Endothelial cell of umbilical vein (primary cell): Measurements from ENCODE around the gene MACROH2A1. TPM values are rescaled to one million over a fixed set of nuclear protein-coding genes. Genes with fewer than 3 reads are reported as not detected.

Source experiments
- BruUV-seq: library from RNA; stranded (reverse); fragments of 400-500 nt; replicated peaks from 2 replicates; lab custom pipeline; 2021; lab: Mats Ljungman, UMichigan
- CTCF ChIA-PET: fragments of 300-600, 350-600 bp; sonication (Branson Sonifier 250); formaldehyde crosslinking; loops from one replicate; lab custom pipeline; 2021; ENCODE audit warnings: antibody characterized with exemption, inconsistent platforms; lab: Charles Lee
- POLR2A ChIA-PET: fragments of 300-600, 350-600 bp; sonication (Branson Sonifier 250); formaldehyde crosslinking; loops from one replicate; lab custom pipeline; 2021; ENCODE audit warnings: antibody characterized with exemption, inconsistent platforms; lab: Charles Lee
- DNase-seq: peaks from one replicate; pipeline ENCODE4 v3.0.0-alpha.2; 2011; ENCODE audit warnings: low read depth, low spot score
- FAIRE-seq: peaks from 2 replicates; lab custom pipeline; 2011; peaks lifted over from hg19 to GRCh38; lab: Jason Lieb, UNC
- H2AFZ ChIP-seq: 2 replicates; pipeline ENCODE4 v1.6.0; 2012; ENCODE audit warnings: low read depth, low read length, control low read depth, inconsistent platforms
- H3K27ac ChIP-seq: 2 replicates; pipeline ENCODE4 v1.5.1; 2011; ENCODE audit warnings: low read depth, mild to moderate bottlenecking, control low read depth, low read length, moderate library complexity; ENCODE audit not compliant: insufficient read depth
- H3K27me3 ChIP-seq, 2 experiments: 2 replicates each; pipeline versions ENCODE4 v1.6.0 to v1.6.1; 2011; ENCODE audit warnings: low read length in 2 of 2, mixed read lengths in 1 of 2; ENCODE audit not compliant: control insufficient read depth in 2 of 2, insufficient read depth in 2 of 2
- H3K36me3 ChIP-seq, 2 experiments: 2 replicates in 1 of 2; 3 replicates in 1 of 2; pipeline ENCODE4 v1.5.1; 2011; ENCODE audit warnings: low read length in 2 of 2, mild to moderate bottlenecking in 1 of 2, moderate library complexity in 1 of 2; ENCODE audit not compliant: control insufficient read depth in 2 of 2, insufficient read depth in 2 of 2; ENCODE audit errors: extremely low read depth in 1 of 2
- H3K4me1 ChIP-seq: 3 replicates; pipeline ENCODE4 v1.5.1; 2011; ENCODE audit warnings: mild to moderate bottlenecking, low read length; ENCODE audit not compliant: control insufficient read depth, insufficient read depth; ENCODE audit errors: extremely low read depth
- H3K4me2 ChIP-seq: 2 replicates; pipeline ENCODE4 v1.6.1; 2011; ENCODE audit warnings: low read length, control low read depth, mixed read lengths; ENCODE audit not compliant: insufficient read depth
- H3K4me3 ChIP-seq, 3 experiments: fragments of 200-600 bp in 1 of 3; sonication (generic), shearing (Covaris generic) in 1 of 3; replicated peaks in 1 of 3; 2 replicates each; pipeline ENCODE4 v1.5.1; 2011 to 2016; ENCODE audit warnings: control low read depth in 3 of 3, low read length in 3 of 3, mild to moderate bottlenecking in 2 of 3, inconsistent platforms in 1 of 3, low read depth in 1 of 3, moderate library complexity in 1 of 3; ENCODE audit not compliant: insufficient read depth in 1 of 3
- H3K79me2 ChIP-seq: 2 replicates; pipeline ENCODE4 v1.6.0; 2012; ENCODE audit warnings: low read length, inconsistent platforms; ENCODE audit not compliant: control insufficient read depth, insufficient read depth
- H3K9ac ChIP-seq: replicated peaks from 2 replicates; pipeline ENCODE3; 2011; ENCODE audit warnings: low read length, control low read depth; ENCODE audit not compliant: insufficient read depth; ENCODE audit errors: extremely low read depth
- H3K9me1 ChIP-seq: replicated peaks from 3 replicates; pipeline ENCODE4 v1.6.0; 2011; ENCODE audit warnings: mild to moderate bottlenecking, low read length; ENCODE audit not compliant: control insufficient read depth, insufficient read depth; ENCODE audit errors: extremely low read depth
- H3K9me3 ChIP-seq: replicated peaks from 2 replicates; pipeline ENCODE4 v1.5.1; 2012; ENCODE audit warnings: low read length, inconsistent platforms; ENCODE audit not compliant: control insufficient read depth, insufficient read depth
- H4K20me1 ChIP-seq: replicated peaks from 2 replicates; pipeline ENCODE3; 2011; ENCODE audit warnings: mild to moderate bottlenecking, low read length; ENCODE audit not compliant: control insufficient read depth, insufficient read depth; ENCODE audit errors: extremely low read depth
- CTCF ChIP-seq, 2 donors: IDR thresholded peaks; 1 replicate in 1 of 2; 2 replicates in 1 of 2; pipeline ENCODE4 v1.5.1; 2011; ENCODE audit warnings: low read length in 2 of 2, mild to moderate bottlenecking in 2 of 2, moderate library complexity in 2 of 2, control low read depth in 1 of 2, inconsistent platforms in 1 of 2, low read depth in 1 of 2; ENCODE audit not compliant: insufficient read depth in 1 of 2; ENCODE audit errors: extremely low read depth in 1 of 2
- EZH2 ChIP-seq: IDR thresholded peaks from 2 replicates; pipeline ENCODE4 v1.6.1; 2012; ENCODE audit warnings: borderline replicate concordance, low read depth, mild to moderate bottlenecking, moderate library complexity, low read length, inconsistent platforms; ENCODE audit not compliant: severe bottlenecking
- FOS ChIP-seq: IDR thresholded peaks from 2 replicates; pipeline ENCODE4 v1.6.1; 2011; ENCODE audit warnings: mild to moderate bottlenecking, low read length, moderate library complexity, borderline replicate concordance; ENCODE audit not compliant: insufficient read depth
- GATA2 ChIP-seq: IDR thresholded peaks from 2 replicates; pipeline ENCODE4 v1.7.0; 2011; ENCODE audit warnings: low read depth, mild to moderate bottlenecking, moderate library complexity, mixed read lengths, low read length; ENCODE audit not compliant: insufficient read length, insufficient read depth
- JUN ChIP-seq: IDR thresholded peaks from 2 replicates; pipeline ENCODE4 v1.6.1; 2011; ENCODE audit warnings: borderline replicate concordance, low read depth; ENCODE audit not compliant: insufficient read length, insufficient read depth
- MAX ChIP-seq: IDR thresholded peaks from 2 replicates; pipeline ENCODE4 v1.6.1; 2011; ENCODE audit not compliant: insufficient read depth, insufficient read length
- MYC ChIP-seq: IDR thresholded peaks from one replicate; pipeline ENCODE4 v1.6.1; 2011; ENCODE audit warnings: mild to moderate bottlenecking, low read depth, low read length
- POLR2A ChIP-seq: IDR thresholded peaks from 2 replicates; pipeline ENCODE4 v1.6.1; 2012; ENCODE audit warnings: low read depth, mild to moderate bottlenecking, control low read depth, low read length
- POLR2AphosphoS5 ChIP-seq: IDR thresholded peaks from 2 replicates; pipeline ENCODE4 v1.6.1; 2012; ENCODE audit warnings: low read depth, mild to moderate bottlenecking, control low read depth, low read length, moderate library complexity; ENCODE audit not compliant: insufficient read depth
- dilution Hi-C: fragments of 300-500 bp; cut with MboI; formaldehyde crosslinking; loops from one replicate; pipeline ENCODE4 v1.15.0; 2019; ENCODE audit warnings: low sequenced_read_pairs; ENCODE audit not compliant: extremely low pct_ligation_motif_present
- intact Hi-C: fragments of 100-400 bp; cut with micrococcal nuclease; formaldehyde crosslinking; loops from one replicate; pipeline ENCODE4 v1.10.0; 2022
- polyA plus RNA-seq, 4 experiments: library from polyadenylated mRNA; depleted of rRNA in 3 of 4; stranded (reverse) in 3 of 4; unstranded in 1 of 4; fragments of >200 nt; gene quantifications; 2 replicates each; pipeline versions ENCODE4 v1.2.1 to v1.2.3, GENCODE V29; 2011 to 2012; ENCODE audit warnings: missing spikeins in 1 of 4
- total RNA-seq: library from RNA; stranded (reverse); gene quantifications from 2 replicates; pipeline ENCODE4 v1.2.3, GENCODE V29; 2021

The MACROH2A1 gene
- total and polyA plus RNA-seq, 2 donors (not counting 3 experiments of a cell fraction or from before 2014, with no cell fraction given) = 89.3 to 147 TPM

- POLR2A ChIA-PET = no interaction called here
- Histone ChIP-seq H3K36me3 (peaks cover 4 to 26% of the 10 kb centered on the region in 2 experiments), H3K4me1 (no peaks in the 10 kb centered on the region), H3K27ac (no peak overlapping the region), H3K79me2 (no peaks in the 10 kb centered on the region), H3K9me1 (no peaks in the 10 kb centered on the region), H3K9ac (no peak overlapping the region), H3K9me3 (no peaks in the 10 kb centered on the region), H3K4me2 (no peak overlapping the region), H3K27me3 (no peaks in the 10 kb centered on the region), H2AFZ (no peak overlapping the region), H4K20me1 (peaks cover 2% of the 10 kb centered on the region), H3K4me3 (no peak overlapping the region)
- no peak for DNase-seq
- CTCF ChIA-PET = interaction anchor here (0.7 to 3.0 kb wide), 3 partner anchors 10 to 79 kb away, joined by 3 to 9 read pairs (median 3); no protein-coding TSS in a partner anchor
- no TSS peak for BruUV-seq
- FAIRE-seq = no peak
- dilution Hi-C loops = no loop called here
- TF ChIP-seq FOS = no peak
- TF ChIP-seq MAX = no peak
- no peak for TF ChIP-seq CTCF (IDR thresholded peaks at IDR 0.05; ENCODE audit: extremely low read depth in 1 of 2, insufficient read depth in 1 of 2, low read depth in 1 of 2, low read length in 2 of 2)
- TF ChIP-seq GATA2 = no peak
- no peak for TF ChIP-seq POLR2AphosphoS5
- no peak for TF ChIP-seq JUN
- TF ChIP-seq POLR2A = no peak
- TF ChIP-seq MYC = no peak
- TF ChIP-seq EZH2 = no peak
- intact Hi-C loops = no loop called here
Measured at GRCh38 chr5:135347392-135347791, 51.6 kb downstream of the MACROH2A1 start.
